Posterior vena cava (tissue), 2 donors: Measurements from ENCODE around the gene SHC4. TPM values are rescaled to one million over a fixed set of nuclear protein-coding genes. Genes with fewer than 3 reads are reported as not detected.
A peak's percentile ranks its signal among the peaks of the same experiment; 100 is the strongest.

ENCODE experiments used
- DNase-seq: peaks from one replicate; pipeline ENCODE4 v3.0.0-alpha.2; 2020; ENCODE audit warnings: low spot score
- intact Hi-C, 2 donors: fragments of 100-400 bp; cut with DNase I; formaldehyde crosslinking; loops; one replicate each; pipeline versions ENCODE4 v1.14.1 to v1.14.2; 2022 to 2023
- total RNA-seq, 2 donors: library from RNA; stranded (reverse); fragmentation: NEBNext Ultra II Directional; extraction: Animal tissue kit (Norgen Biotek cat#: 25700); gene quantifications; one replicate each; pipeline ENCODE4 v1.2.1, GENCODE V29; 2021
- donor health status: DM: yes; HTN: yes; CAD: no.
- donor health status: DM: yes; HTN: yes; CAD: no.

Gene SHC4
- total RNA-seq, 2 donors from 2014 or later: 6.2 to 9.7 TPM

DNA sequence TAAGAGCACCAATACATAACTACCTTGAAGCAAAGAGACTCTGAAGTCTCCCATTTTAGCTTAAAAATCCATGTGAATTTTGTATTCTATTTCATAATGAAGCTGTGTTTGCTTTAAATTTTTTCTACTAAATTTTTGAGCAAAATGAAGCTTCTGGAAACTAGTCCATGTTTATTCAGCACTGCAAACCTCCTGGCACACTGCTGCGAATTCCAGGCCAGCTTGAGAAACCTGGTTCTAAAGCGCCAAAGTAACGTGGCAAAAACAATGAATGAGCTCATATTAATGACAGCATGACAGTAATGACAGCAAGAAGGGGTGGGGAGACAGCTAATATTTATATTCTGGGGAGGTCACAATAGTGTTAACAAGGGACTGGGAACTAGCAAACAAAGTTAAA is 178.5 kb downstream of the SHC4 start:
- peak; percentile 79 for DNase-seq
- intact Hi-C loops: loop anchor here in 1 of 2 donors (10.0 kb wide), 1 partner anchor 420 kb away; no protein-coding TSS in a partner anchor

DNA sequence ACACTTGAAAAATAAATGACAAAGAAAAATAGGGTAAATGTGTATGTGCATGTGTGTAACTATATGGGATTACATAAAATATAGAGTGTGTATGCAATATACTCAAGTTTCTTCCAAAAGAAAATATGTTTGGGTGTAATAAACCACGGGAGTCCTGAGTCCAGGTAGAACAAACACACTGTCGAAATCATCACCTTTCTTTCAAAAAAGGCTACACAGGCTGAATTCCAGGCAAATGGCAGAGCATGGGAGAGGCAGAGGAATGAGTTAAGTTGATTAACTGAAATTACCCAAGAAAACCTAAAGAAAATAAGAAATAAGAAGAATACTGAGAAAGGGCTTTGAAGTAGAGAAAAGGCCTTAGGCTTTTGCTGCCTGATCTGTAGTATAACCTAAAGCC is 179.0 kb downstream of the SHC4 start:
- intact Hi-C loops: loop anchor here in 1 of 2 donors (10.0 kb wide), 1 partner anchor 420 kb away; no protein-coding TSS in a partner anchor
- DNase-seq: no peak

GRCh38 chr15:48782911-48783310 is 180.8 kb downstream of the SHC4 start:
- intact Hi-C loops: loop anchor here in 1 of 2 donors (10.0 kb wide), 1 partner anchor 418 kb away; no protein-coding TSS in a partner anchor
- DNase-seq: no peak

GRCh38 chr15:48781481-48782081 is 182.1 kb downstream of the SHC4 start:
- no peak for DNase-seq
- intact Hi-C loops: loop anchor here in 1 of 2 donors (10.0 kb wide), 1 partner anchor 417 kb away; no protein-coding TSS in a partner anchor

GRCh38 chr15:48781017-48781416 is 182.7 kb downstream of the SHC4 start:
- intact Hi-C loops: loop anchor here in 1 of 2 donors (10.0 kb wide), 1 partner anchor 416 kb away; no protein-coding TSS in a partner anchor
- no peak for DNase-seq

- DNase-seq: no peak
These were observed 185.4 kb downstream of the SHC4 start for GRCh38 chr15:48778331-48778730.

DNA sequence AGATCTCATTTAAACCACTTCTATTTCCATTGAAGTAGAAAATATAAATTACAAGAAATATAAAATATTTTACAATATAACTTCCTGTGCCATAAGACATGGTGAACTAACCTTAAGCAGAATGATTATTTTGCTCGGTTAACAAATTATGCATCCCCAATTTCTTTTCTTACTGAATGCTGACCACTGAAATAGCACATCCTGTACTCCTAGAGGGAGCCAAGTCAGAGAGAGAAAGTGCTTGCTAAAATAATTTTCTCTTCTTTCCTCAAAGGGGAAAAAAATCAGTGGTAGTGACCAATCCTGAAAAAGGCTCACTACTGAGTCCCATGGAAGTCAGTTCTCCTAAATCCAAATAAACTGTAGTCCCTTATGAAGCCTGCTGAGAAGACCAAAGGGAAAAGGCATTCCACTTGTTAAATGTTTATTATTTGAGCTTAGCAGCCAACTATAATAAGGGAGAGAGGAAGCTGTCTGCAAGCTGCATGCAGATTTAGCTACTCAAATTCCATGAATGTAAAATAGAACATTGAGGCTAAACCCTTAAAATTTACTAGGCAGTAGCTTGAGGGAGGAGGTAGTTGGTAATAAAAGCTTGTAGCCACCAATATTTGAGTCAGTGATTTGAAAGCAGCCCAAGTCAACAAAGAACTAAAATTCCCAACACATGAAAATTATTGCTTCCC is 185.9 kb downstream of the SHC4 start:
- no peak for DNase-seq
- intact Hi-C loops: no loop called here

More at GRCh38 chr15:48778331-48778730, 185.4 kb downstream of the SHC4 start:
- intact Hi-C loops: no loop called here

DNA sequence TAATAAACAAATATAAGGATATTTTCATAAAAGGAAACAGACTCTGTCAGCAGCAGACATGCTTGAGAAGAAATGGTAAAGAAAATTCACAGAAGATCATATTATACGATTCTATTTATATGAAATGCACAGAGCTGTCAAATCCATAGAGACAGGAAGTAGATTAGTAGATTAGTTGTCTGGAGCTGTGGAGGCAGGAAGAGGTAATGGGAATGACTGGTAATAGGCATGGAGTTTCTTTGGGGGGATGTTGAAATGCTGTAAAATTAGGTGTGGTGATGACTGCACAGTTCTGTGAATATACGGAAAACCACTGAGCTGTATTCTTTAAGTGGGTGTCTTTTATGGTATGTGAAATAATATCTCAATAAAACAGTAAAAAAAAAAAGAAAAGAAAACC is 188.2 kb downstream of the SHC4 start:
- DNase-seq: no peak
- intact Hi-C loops: no loop called here

- intact Hi-C loops: no loop called here
- DNase-seq: no peak
These were observed 189.2 kb downstream of the SHC4 start for GRCh38 chr15:48774484-48774883.

Other genes starting within 250 kb of the SHC4 start
- gene CEP152, start 152.8 kb downstream of the SHC4 start, total RNA-seq: 1 to 10 TPM; 3.3 to 4.1 TPM
- 100 to 1,000 TPM; 202 to 230 TPM for gene EID1, start 85.8 kb downstream of the SHC4 start, total RNA-seq
- gene SECISBP2L, start 82.5 kb upstream of the SHC4 start, total RNA-seq: 10 to 100 TPM; 51.9 to 58.4 TPM
- gene COPS2, start 191.7 kb upstream of the SHC4 start, total RNA-seq: 10 to 100 TPM; 80.8 to 82.4 TPM
- 10 to 100 TPM; 32.1 to 34.0 TPM for gene GALK2, start 206.3 kb upstream of the SHC4 start, total RNA-seq